CD14-positive monocyte (primary cell): ENCODE results near the gene RIT2. TPM values are rescaled to one million over a fixed set of nuclear protein-coding genes. Genes with fewer than 3 reads are reported as not detected.

Experiments used
- DNase-seq, 3 donors: peaks; one replicate each; pipeline ENCODE4 v3.0.0-alpha.2; 2011 to 2022
- H2AFZ ChIP-seq: 2 replicates; pipeline ENCODE4 v1.6.0; 2012; ENCODE audit warnings: mild to moderate bottlenecking, low read depth, low read length, inconsistent platforms; ENCODE audit not compliant: insufficient read depth, poor library complexity, severe bottlenecking
- H3K27ac ChIP-seq, 2 donors: 1 replicate in 1 of 2; 2 replicates in 1 of 2; pipeline ENCODE4 v1.5.1; 2012 to 2013; ENCODE audit warnings: low read length in 2 of 2, control low read depth in 1 of 2, inconsistent platforms in 1 of 2, low read depth in 1 of 2, mild to moderate bottlenecking in 1 of 2
- H3K27me3 ChIP-seq, 2 donors: one replicate each; pipeline versions ENCODE4 v1.6.0 to v1.6.1; 2011 to 2013; ENCODE audit warnings: low read length in 2 of 2; ENCODE audit not compliant: control insufficient read depth in 2 of 2, insufficient read depth in 2 of 2
- H3K36me3 ChIP-seq, 2 donors: replicated peaks in 1 of 2; 1 replicate in 1 of 2; 2 replicates in 1 of 2; pipeline versions ENCODE4 v1.5.1 to v1.6.1; 2012 to 2013; ENCODE audit warnings: low read length in 2 of 2, control low read depth in 1 of 2, inconsistent platforms in 1 of 2, mild to moderate bottlenecking in 1 of 2; ENCODE audit not compliant: insufficient read depth in 2 of 2, control insufficient read depth in 1 of 2
- H3K4me1 ChIP-seq, 2 donors: 1 replicate in 1 of 2; 2 replicates in 1 of 2; pipeline versions ENCODE4 v1.5.1 to v1.6.1; 2012 to 2013; ENCODE audit warnings: low read length in 2 of 2, control low read depth in 1 of 2, inconsistent platforms in 1 of 2, mild to moderate bottlenecking in 1 of 2, moderate library complexity in 1 of 2; ENCODE audit not compliant: insufficient read depth in 2 of 2, control insufficient read depth in 1 of 2
- H3K4me2 ChIP-seq: replicated peaks from 2 replicates; pipeline ENCODE3; 2012; ENCODE audit warnings: low read length, moderate library complexity, mild to moderate bottlenecking; ENCODE audit not compliant: poor library complexity, severe bottlenecking; ENCODE audit errors: extremely low read depth
- H3K4me3 ChIP-seq, 3 experiments: fragments of 200-600 bp in 1 of 3; sonication (generic) in 1 of 3; replicated peaks in 1 of 3; 1 replicate in 2 of 3; 2 replicates in 1 of 3; pipeline ENCODE4 v1.5.1; 2011 to 2013; ENCODE audit warnings: low read length in 3 of 3, mild to moderate bottlenecking in 3 of 3, control low read depth in 2 of 3, low read depth in 2 of 3, inconsistent platforms in 1 of 3, moderate library complexity in 1 of 3
- H3K79me2 ChIP-seq: 2 replicates; pipeline ENCODE4 v1.6.0; 2012; ENCODE audit warnings: mild to moderate bottlenecking, control low read depth, inconsistent platforms, low read length, moderate library complexity; ENCODE audit not compliant: insufficient read depth
- H3K9ac ChIP-seq: 2 replicates; pipeline ENCODE4 v1.6.0; 2017; ENCODE audit warnings: low read length, mild to moderate bottlenecking; ENCODE audit not compliant: insufficient read depth, poor library complexity, severe bottlenecking
- H3K9me3 ChIP-seq, 2 donors: replicated peaks in 1 of 2; 1 replicate in 1 of 2; 2 replicates in 1 of 2; pipeline versions ENCODE4 v1.5.1 to v1.6.1; 2012 to 2013; ENCODE audit warnings: low read length in 2 of 2, control low read depth in 1 of 2; ENCODE audit not compliant: control insufficient read depth in 1 of 2, insufficient read depth in 1 of 2
- H4K20me1 ChIP-seq: 2 replicates; pipeline ENCODE4 v1.6.0; 2012; ENCODE audit warnings: mild to moderate bottlenecking, low read length, control low read depth, moderate library complexity; ENCODE audit not compliant: insufficient read depth
- H3K27ac Mint-ChIP-seq, 7 donors: one replicate each; pipeline ENCODE4 v1.8.0; 2020; ENCODE audit warnings: mild to moderate bottlenecking in 7 of 7, mixed read lengths in 7 of 7, moderate library complexity in 6 of 7, inconsistent platforms in 2 of 7
- H3K27me3 Mint-ChIP-seq, 3 donors: one replicate each; pipeline ENCODE4 v1.8.0; 2021 to 2022; ENCODE audit warnings: low read depth in 3 of 3, mild to moderate bottlenecking in 3 of 3, mixed read lengths in 3 of 3, moderate library complexity in 3 of 3, inconsistent platforms in 1 of 3
- H3K36me3 Mint-ChIP-seq, 2 donors: one replicate each; pipeline ENCODE4 v1.8.0; 2020; ENCODE audit warnings: mixed read lengths in 2 of 2, inconsistent platforms in 1 of 2, mild to moderate bottlenecking in 1 of 2
- H3K4me1 Mint-ChIP-seq: one replicate; pipeline ENCODE4 v1.8.0; 2020; ENCODE audit warnings: mild to moderate bottlenecking, mixed read lengths
- H3K4me3 Mint-ChIP-seq, 2 donors: one replicate each; pipeline ENCODE4 v1.8.0; 2020; ENCODE audit warnings: mild to moderate bottlenecking in 2 of 2, mixed read lengths in 2 of 2, moderate library complexity in 1 of 2
- H3K9me3 Mint-ChIP-seq, 7 donors: one replicate each; pipeline ENCODE4 v1.8.0; 2020 to 2022; ENCODE audit warnings: mixed read lengths in 7 of 7, mild to moderate bottlenecking in 6 of 7, moderate library complexity in 6 of 7, inconsistent platforms in 2 of 7
- WGBS: methylation state at CpG from one replicate; pipeline ENCODE4 v1.1.5; 2013; ENCODE audit warnings: missing lambda C conversion rate; ENCODE audit not compliant: insufficient coverage; 5-methylcytosine and 5-hydroxymethylcytosine counted together
- intact Hi-C, 2 donors: fragments of 100-400 bp; cut with micrococcal nuclease; formaldehyde crosslinking; loops; one replicate each; pipeline versions ENCODE4 v1.15.0 to v1.15.1; 2023
- polyA plus RNA-seq, 3 donors: library from polyadenylated mRNA; depleted of rRNA in 1 of 3; unstranded in 2 of 3; stranded (reverse) in 1 of 3; fragments of 300-500 nt in 2 of 3; fragments of >200 nt in 1 of 3; fragmentation: Illumina TruSeq in 2 of 3; gene quantifications; 1 replicate in 2 of 3; 2 replicates in 1 of 3; pipeline ENCODE4 v1.2.3, GENCODE V29; 2012 to 2021
- TF ChIP-seq, protein P1 (sequence below): fragments of 200-600 bp; IDR thresholded peaks from one replicate; pipeline ENCODE4 v1.8.0; 2022; ENCODE audit warnings: antibody characterized with exemption, mild to moderate bottlenecking

Gene RIT2
- polyA plus RNA-seq, 3 donors, result not detected

DNA sequence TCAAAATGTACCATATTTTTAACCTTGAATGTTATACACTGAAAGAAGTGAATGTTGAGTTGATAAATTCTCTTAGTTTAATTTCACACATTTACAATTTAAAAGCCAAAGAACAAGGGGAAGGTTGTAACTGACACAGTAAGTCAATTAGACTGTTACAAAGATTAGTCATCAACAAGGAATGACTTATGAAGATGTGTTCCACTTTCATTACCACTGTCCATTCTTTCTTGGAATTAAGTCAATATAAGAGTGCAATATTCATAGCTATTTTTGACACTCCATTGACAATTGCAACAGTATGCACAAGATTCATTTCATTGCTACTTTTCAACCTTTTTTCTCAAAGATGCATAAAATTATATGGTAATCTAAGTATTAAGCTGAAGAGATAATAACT is 291.3 kb downstream of the RIT2 start:
- intact Hi-C loops, result no loop called here
- Mint-ChIP-seq H3K4me1 (no peaks in the 10 kb centered on the region), H3K27me3 (no peaks in the 10 kb centered on the region), H3K4me3 (no peak overlapping the region), H3K36me3 (no peaks in the 10 kb centered on the region), H3K27ac (no peak overlapping the region), H3K9me3 (peaks cover 0 to 2% (median 0%) of the 10 kb centered on the region in 7 donors)
- no peaks in the 10 kb centered on the region for H3K27me3 ChIP-seq
- no peak overlapping the region for H3K9ac ChIP-seq
- H2AFZ ChIP-seq, result no peak overlapping the region
- no peak for DNase-seq
- TF ChIP-seq, protein P1, sequence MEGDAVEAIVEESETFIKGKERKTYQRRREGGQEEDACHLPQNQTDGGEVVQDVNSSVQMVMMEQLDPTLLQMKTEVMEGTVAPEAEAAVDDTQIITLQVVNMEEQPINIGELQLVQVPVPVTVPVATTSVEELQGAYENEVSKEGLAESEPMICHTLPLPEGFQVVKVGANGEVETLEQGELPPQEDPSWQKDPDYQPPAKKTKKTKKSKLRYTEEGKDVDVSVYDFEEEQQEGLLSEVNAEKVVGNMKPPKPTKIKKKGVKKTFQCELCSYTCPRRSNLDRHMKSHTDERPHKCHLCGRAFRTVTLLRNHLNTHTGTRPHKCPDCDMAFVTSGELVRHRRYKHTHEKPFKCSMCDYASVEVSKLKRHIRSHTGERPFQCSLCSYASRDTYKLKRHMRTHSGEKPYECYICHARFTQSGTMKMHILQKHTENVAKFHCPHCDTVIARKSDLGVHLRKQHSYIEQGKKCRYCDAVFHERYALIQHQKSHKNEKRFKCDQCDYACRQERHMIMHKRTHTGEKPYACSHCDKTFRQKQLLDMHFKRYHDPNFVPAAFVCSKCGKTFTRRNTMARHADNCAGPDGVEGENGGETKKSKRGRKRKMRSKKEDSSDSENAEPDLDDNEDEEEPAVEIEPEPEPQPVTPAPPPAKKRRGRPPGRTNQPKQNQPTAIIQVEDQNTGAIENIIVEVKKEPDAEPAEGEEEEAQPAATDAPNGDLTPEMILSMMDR, result no peak
- no peaks in the 10 kb centered on the region for H3K4me1 ChIP-seq
- no peak overlapping the region for H3K4me2 ChIP-seq
- no peak overlapping the region for H3K4me3 ChIP-seq
- H3K27ac ChIP-seq, result no peak overlapping the region
- H3K36me3 ChIP-seq, result no peaks in the 10 kb centered on the region
- no peaks in the 10 kb centered on the region for H3K79me2 ChIP-seq
- no peaks in the 10 kb centered on the region for H3K9me3 ChIP-seq
- no peaks in the 10 kb centered on the region for H4K20me1 ChIP-seq

DNA sequence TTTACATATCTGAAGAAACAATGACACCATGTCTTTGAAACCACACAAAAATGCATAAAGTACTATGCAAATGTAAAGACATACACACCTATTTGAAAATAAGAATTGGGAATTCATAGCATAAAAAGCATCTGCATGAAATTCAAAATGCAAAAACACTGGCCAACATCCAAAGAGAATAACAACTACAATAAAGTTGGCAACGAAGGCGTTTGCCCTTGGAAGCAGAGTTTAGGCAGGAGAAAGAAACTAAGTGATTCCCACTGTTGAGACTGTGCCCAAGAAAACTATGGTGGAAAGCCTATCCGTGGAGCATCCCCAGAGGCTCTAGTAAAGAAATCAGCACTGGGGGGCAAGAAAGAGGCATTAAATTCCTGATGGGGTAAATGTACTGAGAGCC is 292.8 kb downstream of the RIT2 start:
- no peaks in the 10 kb centered on the region for H3K9me3 ChIP-seq
- no peaks in the 10 kb centered on the region for H3K4me1 ChIP-seq
- H2AFZ ChIP-seq, result no peak overlapping the region
- 56% methylated on average over 1 of the region's 3 CpGs for WGBS
- no peak overlapping the region for H3K27ac Mint-ChIP-seq
- H3K4me3 ChIP-seq, result no peak overlapping the region
- TF ChIP-seq, protein P1, result no peak
- no peaks in the 10 kb centered on the region for H3K27me3 Mint-ChIP-seq
- intact Hi-C loops, result no loop called here
- DNase-seq, result no peak
- H3K9ac ChIP-seq, result no peak overlapping the region
- no peaks in the 10 kb centered on the region for H3K9me3 Mint-ChIP-seq
- no peaks in the 10 kb centered on the region for H3K4me1 Mint-ChIP-seq
- H3K36me3 Mint-ChIP-seq, result no peaks in the 10 kb centered on the region
- no peak overlapping the region for H3K4me2 ChIP-seq
- H3K4me3 Mint-ChIP-seq, result no peak overlapping the region
- H3K27me3 ChIP-seq, result no peaks in the 10 kb centered on the region
- no peaks in the 10 kb centered on the region for H4K20me1 ChIP-seq
- no peaks in the 10 kb centered on the region for H3K79me2 ChIP-seq
- H3K36me3 ChIP-seq, result no peaks in the 10 kb centered on the region
- no peak overlapping the region for H3K27ac ChIP-seq
